ENCODE results near the gene RAP1A.

The RAP1A gene

DNA sequence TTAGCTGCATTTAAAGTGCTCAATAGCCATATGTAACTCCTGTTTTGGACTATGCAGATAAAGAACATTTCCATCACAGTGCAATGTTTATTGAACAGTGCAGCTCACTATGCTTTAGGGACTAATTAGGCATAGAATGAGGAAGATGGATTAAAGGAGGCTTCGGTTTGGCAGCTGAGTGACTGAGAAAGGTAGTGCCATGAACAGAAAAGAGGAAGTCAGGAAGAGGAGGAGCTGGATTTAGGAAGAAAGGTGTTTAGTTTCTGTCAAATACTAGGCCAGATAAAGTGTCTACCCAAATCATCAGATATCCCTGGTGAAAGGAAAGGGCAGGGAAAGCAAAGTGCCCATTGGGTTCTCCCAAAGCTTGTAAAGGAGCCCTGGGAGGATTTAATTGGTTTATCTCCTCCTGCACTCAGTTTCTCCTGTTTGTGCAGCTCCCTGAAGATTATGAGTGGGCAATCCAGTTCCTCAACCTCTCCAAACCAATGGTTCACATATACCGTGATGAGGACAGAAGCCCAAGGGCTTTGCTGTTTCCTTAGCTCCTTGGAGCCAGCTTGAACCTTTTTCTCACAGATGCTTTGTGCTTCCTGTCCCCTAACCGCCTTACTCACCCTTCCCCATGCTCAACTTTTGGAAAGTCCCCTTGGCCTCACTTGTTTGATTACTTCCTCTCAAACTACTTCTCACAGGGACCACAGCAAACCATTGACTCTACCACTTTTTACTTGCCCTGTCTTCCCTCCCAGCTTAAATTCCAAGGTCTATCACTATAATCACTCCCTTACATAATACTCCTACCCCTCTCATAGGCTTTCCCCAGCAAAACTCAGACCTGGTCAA is 3.5 kb upstream of the RAP1A start:
- no peak overlapping the region for H3K27ac ChIP-seq (ENCODE audit: low read depth, low read length)
- no peak overlapping the region for H3K4me3 ChIP-seq (ENCODE audit: low read depth, low read length)
- peaks cover 11% of the 10 kb centered on the region for H3K4me1 ChIP-seq (ENCODE audit: control insufficient read depth, insufficient read depth, low read length)
- H3K9me3 ChIP-seq (ENCODE audit: control insufficient read depth, insufficient read depth, low read depth, low read length): no peaks in the 10 kb centered on the region
- no peaks in the 10 kb centered on the region for H3K36me3 ChIP-seq (ENCODE audit: control insufficient read depth, insufficient read depth, low read length)
- H3K27me3 ChIP-seq (ENCODE audit: control insufficient read depth, insufficient read depth, low read length): no peaks in the 10 kb centered on the region
- no peak overlapping the region for H3K9ac ChIP-seq (ENCODE audit: low read length)

- Histone ChIP-seq H3K9me3 (ENCODE audit: control insufficient read depth, insufficient read depth, low read depth, low read length) (no peaks in the 10 kb centered on the region), H3K4me3 (ENCODE audit: low read depth, low read length) (no peak overlapping the region), H3K27me3 (ENCODE audit: control insufficient read depth, insufficient read depth, low read length) (no peaks in the 10 kb centered on the region), H3K36me3 (ENCODE audit: control insufficient read depth, insufficient read depth, low read length) (no peaks in the 10 kb centered on the region), H3K27ac (ENCODE audit: low read depth, low read length) (no peak overlapping the region), H3K4me1 (ENCODE audit: control insufficient read depth, insufficient read depth, low read length) (peaks cover 19% of the 10 kb centered on the region), H3K9ac (ENCODE audit: low read length) (no peak overlapping the region)
Measured at GRCh38 chr1:111618081-111618480, 1.5 kb upstream of the RAP1A start.

GRCh38 chr1:111618961-111619634 is 491 bp upstream of the RAP1A start:
- Histone ChIP-seq H3K9ac (ENCODE audit: low read length) (no peak overlapping the region), H3K27me3 (ENCODE audit: control insufficient read depth, insufficient read depth, low read length) (no peaks in the 10 kb centered on the region), H3K9me3 (ENCODE audit: control insufficient read depth, insufficient read depth, low read depth, low read length) (no peaks in the 10 kb centered on the region), H3K4me3 (ENCODE audit: low read depth, low read length) (peak overlapping the region; percentile 99), H3K27ac (ENCODE audit: low read depth, low read length) (no peak overlapping the region), H3K4me1 (ENCODE audit: control insufficient read depth, insufficient read depth, low read length) (peaks cover 19% of the 10 kb centered on the region), H3K36me3 (ENCODE audit: control insufficient read depth, insufficient read depth, low read length) (no peaks in the 10 kb centered on the region)

DNA sequence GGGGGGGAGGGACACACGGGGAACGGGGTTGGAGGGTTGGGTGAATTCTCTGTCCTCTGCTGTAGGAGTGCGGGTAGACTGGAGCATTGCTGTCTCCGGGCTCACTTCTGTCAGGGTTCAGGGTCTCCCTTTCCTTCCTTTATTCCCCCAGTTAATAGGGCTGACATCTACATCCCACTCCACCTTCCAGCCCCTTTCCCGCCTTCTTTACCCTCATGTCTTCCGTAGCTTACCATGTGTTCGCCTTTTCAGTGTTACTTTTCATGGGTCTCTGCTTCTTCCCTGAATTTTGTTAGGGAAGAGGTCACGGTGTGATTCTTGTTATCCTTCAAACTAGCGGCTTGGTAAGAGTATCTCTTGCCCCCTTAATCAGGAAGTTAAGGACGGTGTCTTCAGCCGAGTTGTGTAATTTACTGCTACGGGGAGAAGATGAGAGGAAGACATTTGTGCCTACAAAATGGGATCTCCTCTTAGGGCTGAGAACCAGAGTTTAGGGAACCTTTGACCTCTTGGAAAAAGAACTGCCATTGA is 917 bp downstream of the RAP1A start:
- Histone ChIP-seq H3K4me1 (ENCODE audit: control insufficient read depth, insufficient read depth, low read length) (peaks cover 19% of the 10 kb centered on the region), H3K4me3 (ENCODE audit: low read depth, low read length) (peak overlapping the region; percentile 99), H3K27me3 (ENCODE audit: control insufficient read depth, insufficient read depth, low read length) (no peaks in the 10 kb centered on the region), H3K27ac (ENCODE audit: low read depth, low read length) (no peak overlapping the region), H3K36me3 (ENCODE audit: control insufficient read depth, insufficient read depth, low read length) (no peaks in the 10 kb centered on the region), H3K9me3 (ENCODE audit: control insufficient read depth, insufficient read depth, low read depth, low read length) (no peaks in the 10 kb centered on the region), H3K9ac (ENCODE audit: low read length) (peak overlapping the region; percentile 87)

GRCh38 chr1:111621050-111621449 is 1.5 kb downstream of the RAP1A start:
- no peaks in the 10 kb centered on the region for H3K9me3 ChIP-seq (ENCODE audit: control insufficient read depth, insufficient read depth, low read depth, low read length)
- no peak overlapping the region for H3K27ac ChIP-seq (ENCODE audit: low read depth, low read length)
- H3K4me3 ChIP-seq (ENCODE audit: low read depth, low read length): peak overlapping the region; percentile 99
- H3K27me3 ChIP-seq (ENCODE audit: control insufficient read depth, insufficient read depth, low read length): no peaks in the 10 kb centered on the region
- no peak overlapping the region for H3K9ac ChIP-seq (ENCODE audit: low read length)
- peaks cover 19% of the 10 kb centered on the region for H3K4me1 ChIP-seq (ENCODE audit: control insufficient read depth, insufficient read depth, low read length)
- no peaks in the 10 kb centered on the region for H3K36me3 ChIP-seq (ENCODE audit: control insufficient read depth, insufficient read depth, low read length)

GRCh38 chr1:111622166-111622565 is 2.6 kb downstream of the RAP1A start:
- Histone ChIP-seq H3K9ac (ENCODE audit: low read length) (no peak overlapping the region), H3K9me3 (ENCODE audit: control insufficient read depth, insufficient read depth, low read depth, low read length) (no peaks in the 10 kb centered on the region), H3K36me3 (ENCODE audit: control insufficient read depth, insufficient read depth, low read length) (no peaks in the 10 kb centered on the region), H3K4me1 (ENCODE audit: control insufficient read depth, insufficient read depth, low read length) (peaks cover 19% of the 10 kb centered on the region), H3K4me3 (ENCODE audit: low read depth, low read length) (no peak overlapping the region), H3K27me3 (ENCODE audit: control insufficient read depth, insufficient read depth, low read length) (no peaks in the 10 kb centered on the region), H3K27ac (ENCODE audit: low read depth, low read length) (no peak overlapping the region)

DNA sequence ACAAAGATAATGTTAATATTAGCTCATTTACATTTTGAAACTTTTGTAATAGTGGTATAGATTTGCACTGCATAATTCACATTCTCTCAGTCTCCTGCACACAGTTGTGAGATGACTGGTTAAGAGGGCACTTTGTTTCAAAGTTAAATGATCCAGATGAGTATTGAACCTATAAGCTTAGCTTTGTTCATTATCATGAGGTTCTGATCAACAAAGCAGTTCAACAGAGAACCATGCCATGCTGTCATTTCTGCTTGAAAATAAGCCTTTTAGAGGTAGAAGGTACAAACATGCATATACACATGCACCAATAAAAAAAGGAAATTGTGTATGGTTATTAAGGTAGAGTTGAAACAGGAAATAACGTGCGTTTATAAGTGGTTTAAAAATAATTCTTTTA is 4.8 kb downstream of the RAP1A start:
- H3K36me3 ChIP-seq (ENCODE audit: control insufficient read depth, insufficient read depth, low read length): no peaks in the 10 kb centered on the region
- H3K27ac ChIP-seq (ENCODE audit: low read depth, low read length): no peak overlapping the region
- H3K27me3 ChIP-seq (ENCODE audit: control insufficient read depth, insufficient read depth, low read length): no peaks in the 10 kb centered on the region
- peaks cover 24% of the 10 kb centered on the region for H3K4me1 ChIP-seq (ENCODE audit: control insufficient read depth, insufficient read depth, low read length)
- H3K9me3 ChIP-seq (ENCODE audit: control insufficient read depth, insufficient read depth, low read depth, low read length): no peaks in the 10 kb centered on the region
- no peak overlapping the region for H3K9ac ChIP-seq (ENCODE audit: low read length)
- no peak overlapping the region for H3K4me3 ChIP-seq (ENCODE audit: low read depth, low read length)

DNA sequence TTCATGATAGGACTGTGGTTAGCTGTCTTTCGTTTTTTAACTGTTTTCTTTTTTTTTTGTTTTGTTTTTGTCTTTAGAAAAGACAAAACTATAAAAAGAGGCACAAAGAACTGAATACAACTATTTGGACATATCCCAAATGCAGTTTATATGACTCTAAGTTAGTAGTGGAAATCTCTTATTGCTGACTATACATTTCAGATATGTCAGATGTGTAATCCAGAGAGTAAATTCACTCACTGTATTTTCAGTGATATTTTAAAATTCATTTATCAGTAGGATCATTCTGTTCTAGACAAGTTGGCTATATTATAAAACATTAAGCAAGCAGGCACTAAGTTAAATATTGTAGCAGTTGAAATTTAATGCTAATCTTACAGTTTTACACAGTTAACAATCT is 5.7 kb downstream of the RAP1A start:
- no peaks in the 10 kb centered on the region for H3K27me3 ChIP-seq (ENCODE audit: control insufficient read depth, insufficient read depth, low read length)
- no peaks in the 10 kb centered on the region for H3K9me3 ChIP-seq (ENCODE audit: control insufficient read depth, insufficient read depth, low read depth, low read length)
- H3K4me1 ChIP-seq (ENCODE audit: control insufficient read depth, insufficient read depth, low read length): peaks cover 24% of the 10 kb centered on the region
- H3K36me3 ChIP-seq (ENCODE audit: control insufficient read depth, insufficient read depth, low read length): no peaks in the 10 kb centered on the region
- no peak overlapping the region for H3K9ac ChIP-seq (ENCODE audit: low read length)
- no peak overlapping the region for H3K27ac ChIP-seq (ENCODE audit: low read depth, low read length)
- no peak overlapping the region for H3K4me3 ChIP-seq (ENCODE audit: low read depth, low read length)

DNA sequence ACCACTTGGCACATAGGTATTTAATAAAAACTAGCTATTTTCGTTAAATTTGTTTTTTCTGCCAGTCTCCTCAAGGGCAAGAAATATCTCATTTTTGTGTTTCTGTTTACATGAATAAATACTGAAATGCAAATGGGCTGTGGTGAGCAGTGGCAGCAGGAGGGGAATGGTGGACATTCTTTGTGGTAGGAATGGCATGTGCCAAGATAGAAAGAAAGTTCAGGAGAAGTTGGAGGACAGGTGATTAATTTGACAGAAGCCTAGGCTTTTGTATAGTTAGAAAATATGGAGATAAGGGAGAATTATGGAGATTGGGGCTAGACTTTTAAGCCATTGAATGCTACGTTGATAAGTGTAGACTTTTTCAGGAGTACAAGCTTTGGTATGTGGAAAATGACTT is 8.6 kb downstream of the RAP1A start:
- no peak overlapping the region for H3K9ac ChIP-seq (ENCODE audit: low read length)
- H3K36me3 ChIP-seq (ENCODE audit: control insufficient read depth, insufficient read depth, low read length): no peaks in the 10 kb centered on the region
- H3K27ac ChIP-seq (ENCODE audit: low read depth, low read length): no peak overlapping the region
- H3K4me3 ChIP-seq (ENCODE audit: low read depth, low read length): no peak overlapping the region
- peaks cover 10% of the 10 kb centered on the region for H3K4me1 ChIP-seq (ENCODE audit: control insufficient read depth, insufficient read depth, low read length)
- no peaks in the 10 kb centered on the region for H3K27me3 ChIP-seq (ENCODE audit: control insufficient read depth, insufficient read depth, low read length)
- H3K9me3 ChIP-seq (ENCODE audit: control insufficient read depth, insufficient read depth, low read depth, low read length): no peaks in the 10 kb centered on the region

- Histone ChIP-seq H3K27ac (ENCODE audit: low read depth, low read length) (no peak overlapping the region), H3K9me3 (ENCODE audit: control insufficient read depth, insufficient read depth, low read depth, low read length) (no peaks in the 10 kb centered on the region), H3K4me3 (ENCODE audit: low read depth, low read length) (no peak overlapping the region), H3K9ac (ENCODE audit: low read length) (no peak overlapping the region), H3K4me1 (ENCODE audit: control insufficient read depth, insufficient read depth, low read length) (peaks cover 10% of the 10 kb centered on the region), H3K36me3 (ENCODE audit: control insufficient read depth, insufficient read depth, low read length) (no peaks in the 10 kb centered on the region), H3K27me3 (ENCODE audit: control insufficient read depth, insufficient read depth, low read length) (no peaks in the 10 kb centered on the region)
Measured at GRCh38 chr1:111629190-111629954, 9.8 kb downstream of the RAP1A start.

GRCh38 chr1:111630567-111630966 is 11.0 kb downstream of the RAP1A start:
- Histone ChIP-seq H3K4me3 (ENCODE audit: low read depth, low read length) (no peak overlapping the region), H3K4me1 (ENCODE audit: control insufficient read depth, insufficient read depth, low read length) (peaks cover 10% of the 10 kb centered on the region), H3K36me3 (ENCODE audit: control insufficient read depth, insufficient read depth, low read length) (no peaks in the 10 kb centered on the region), H3K27me3 (ENCODE audit: control insufficient read depth, insufficient read depth, low read length) (no peaks in the 10 kb centered on the region), H3K9me3 (ENCODE audit: control insufficient read depth, insufficient read depth, low read depth, low read length) (no peaks in the 10 kb centered on the region), H3K27ac (ENCODE audit: low read depth, low read length) (no peak overlapping the region), H3K9ac (ENCODE audit: low read length) (no peak overlapping the region)
